PFSK-1 (cell line): Measurements from ENCODE around the gene ABCB10.

Source experiments
- FOXP2 ChIP-seq: optimal IDR thresholded peaks from 2 replicates; pipeline ENCODE3; 2011; ENCODE audit warnings: borderline replicate concordance, control low read depth, inconsistent platforms; ENCODE audit not compliant: insufficient read depth; ENCODE audit errors: extremely low read length, extremely low read depth
- POLR2AphosphoS5 ChIP-seq: IDR thresholded peaks from 2 replicates; pipeline ENCODE4 v1.6.1; 2012; ENCODE audit warnings: low read depth, mild to moderate bottlenecking, control low read depth, low read length, moderate library complexity
- REST ChIP-seq, 2 experiments: IDR thresholded peaks; 2 replicates each; pipeline versions ENCODE4 v1.6.1 to v1.8.0; 2011 to 2012; ENCODE audit warnings: low read depth in 2 of 2, low read length in 2 of 2, control low read depth in 1 of 2, inconsistent platforms in 1 of 2, mild to moderate bottlenecking in 1 of 2, moderate library complexity in 1 of 2; ENCODE audit not compliant: insufficient read depth in 1 of 2
- SIN3A ChIP-seq: IDR thresholded peaks from 2 replicates; pipeline ENCODE4 v1.6.1; 2012; ENCODE audit warnings: mild to moderate bottlenecking, low read length, moderate library complexity, borderline replicate concordance; ENCODE audit not compliant: insufficient read depth
- TAF1 ChIP-seq: IDR thresholded peaks from 2 replicates; pipeline ENCODE4 v1.6.1; 2012; ENCODE audit warnings: low read length, control low read depth, borderline replicate concordance; ENCODE audit not compliant: insufficient read depth

GRCh38 chr1:229535230-229535629 lies 23.3 kb downstream of the ABCB10 start:
- TF ChIP-seq FOXP2 (no peak), SIN3A (no peak), REST (IDR thresholded peaks at IDR 0.05; ENCODE audit: insufficient read depth in 1 of 2, low read depth in 2 of 2, low read length in 2 of 2) (no peak), POLR2AphosphoS5 (no peak), TAF1 (no peak)
